GM18907 (cell line): ENCODE data around the gene MAEA.
"Not testable (repeated sequence)": the region's sequence is repeated elsewhere in the genome, so short reads cannot be mapped to it uniquely, and the experiment has no call there.

Source experiments
- ATAC-seq: cut with Tn5 transposase; IDR thresholded peaks from one replicate; pipeline ENCODE4 v1.9.1; 2021; ENCODE audit warnings: mild to moderate bottlenecking, moderate library complexity; ENCODE audit not compliant: unreplicated experiment

MAEA gene

GRCh38 chr4:1364217-1364616, 74.5 kb downstream of the MAEA start:
- ATAC-seq = no peak

- ATAC-seq = no peak
Measured at GRCh38 chr4:1364748-1365147, 75.1 kb downstream of the MAEA start.

- ATAC-seq = no peak
Measured at GRCh38 chr4:1365271-1366178, 75.8 kb downstream of the MAEA start.

GRCh38 chr4:1366371-1367229, 76.9 kb downstream of the MAEA start:
- no peak for ATAC-seq

DNA sequence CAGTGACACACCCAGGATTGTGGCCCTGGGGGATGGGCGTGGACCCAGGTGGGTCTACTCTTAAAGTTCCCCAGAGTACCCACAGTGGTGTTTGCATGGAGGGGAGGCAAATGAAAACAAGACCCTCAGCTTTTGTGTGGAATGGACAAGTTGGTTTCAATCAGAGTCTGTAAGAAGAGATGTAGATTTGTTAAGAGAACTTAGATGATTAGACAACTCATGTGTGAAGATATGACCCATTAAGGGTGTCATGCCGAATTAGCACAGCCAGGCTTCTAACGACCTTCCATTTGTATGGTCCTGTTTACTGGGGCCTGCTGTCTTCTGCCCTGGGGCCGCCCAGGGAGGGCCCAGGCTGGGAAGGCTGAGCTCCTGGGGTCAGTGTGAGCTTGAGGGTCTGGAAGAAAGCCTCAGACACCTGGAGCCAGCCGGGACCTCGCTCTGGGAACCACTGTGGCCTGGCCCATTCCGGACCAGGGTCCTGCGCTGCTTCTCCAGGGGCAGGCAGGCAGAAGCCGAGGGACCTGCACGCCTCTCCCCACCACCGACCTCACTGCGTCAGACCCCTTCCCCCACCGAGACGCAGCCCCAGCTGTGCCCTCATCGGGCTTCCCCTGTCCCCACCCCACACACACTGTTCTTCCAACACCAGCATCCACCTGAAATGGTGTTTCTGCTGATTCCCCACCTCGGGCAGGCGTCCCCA, 77.7 kb downstream of the MAEA start:
- no peak for ATAC-seq

DNA sequence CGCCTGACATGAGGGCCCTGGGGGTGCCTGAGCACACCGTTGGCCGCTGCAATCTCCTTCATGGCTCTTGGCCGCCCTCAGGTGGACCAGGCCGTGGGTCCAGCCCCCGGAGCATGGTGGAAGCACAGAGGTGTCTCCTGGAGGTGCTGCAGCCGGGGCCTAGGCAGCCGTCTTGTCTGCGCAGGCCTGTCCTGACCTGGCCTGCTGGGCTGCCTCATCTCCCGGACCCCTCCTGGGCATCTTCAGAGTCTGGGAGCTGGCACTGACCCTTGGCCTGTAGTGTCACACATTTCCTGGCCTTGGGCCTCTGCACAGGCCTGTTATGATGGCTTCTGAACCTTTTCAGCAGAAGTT, 78.2 kb downstream of the MAEA start:
- ATAC-seq = no peak

GRCh38 chr4:1368421-1369090, 78.9 kb downstream of the MAEA start:
- ATAC-seq = no peak

DNA sequence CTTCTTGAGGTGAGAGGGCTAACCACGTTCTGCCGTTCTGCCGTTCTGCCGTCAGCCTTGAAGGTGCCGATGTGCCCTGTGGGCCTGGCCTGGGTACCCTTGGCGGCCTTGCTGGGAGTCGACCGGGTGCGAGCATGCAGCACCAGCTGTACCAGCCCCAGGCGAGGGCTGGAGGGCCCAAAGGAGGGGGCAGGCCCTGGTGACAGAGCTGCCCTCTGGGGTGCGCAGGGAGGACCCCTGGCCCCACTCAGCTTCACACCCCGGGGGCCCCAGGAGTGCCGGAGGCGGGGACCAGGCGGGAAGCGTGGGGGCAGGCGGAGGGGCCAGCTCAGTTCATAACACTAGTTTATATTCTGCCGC, 79.4 kb downstream of the MAEA start:
- no peak for ATAC-seq

- no peak for ATAC-seq
Measured at GRCh38 chr4:1369479-1370079, 79.9 kb downstream of the MAEA start.

GRCh38 chr4:1370321-1371124, 80.8 kb downstream of the MAEA start:
- ATAC-seq = no peak

DNA sequence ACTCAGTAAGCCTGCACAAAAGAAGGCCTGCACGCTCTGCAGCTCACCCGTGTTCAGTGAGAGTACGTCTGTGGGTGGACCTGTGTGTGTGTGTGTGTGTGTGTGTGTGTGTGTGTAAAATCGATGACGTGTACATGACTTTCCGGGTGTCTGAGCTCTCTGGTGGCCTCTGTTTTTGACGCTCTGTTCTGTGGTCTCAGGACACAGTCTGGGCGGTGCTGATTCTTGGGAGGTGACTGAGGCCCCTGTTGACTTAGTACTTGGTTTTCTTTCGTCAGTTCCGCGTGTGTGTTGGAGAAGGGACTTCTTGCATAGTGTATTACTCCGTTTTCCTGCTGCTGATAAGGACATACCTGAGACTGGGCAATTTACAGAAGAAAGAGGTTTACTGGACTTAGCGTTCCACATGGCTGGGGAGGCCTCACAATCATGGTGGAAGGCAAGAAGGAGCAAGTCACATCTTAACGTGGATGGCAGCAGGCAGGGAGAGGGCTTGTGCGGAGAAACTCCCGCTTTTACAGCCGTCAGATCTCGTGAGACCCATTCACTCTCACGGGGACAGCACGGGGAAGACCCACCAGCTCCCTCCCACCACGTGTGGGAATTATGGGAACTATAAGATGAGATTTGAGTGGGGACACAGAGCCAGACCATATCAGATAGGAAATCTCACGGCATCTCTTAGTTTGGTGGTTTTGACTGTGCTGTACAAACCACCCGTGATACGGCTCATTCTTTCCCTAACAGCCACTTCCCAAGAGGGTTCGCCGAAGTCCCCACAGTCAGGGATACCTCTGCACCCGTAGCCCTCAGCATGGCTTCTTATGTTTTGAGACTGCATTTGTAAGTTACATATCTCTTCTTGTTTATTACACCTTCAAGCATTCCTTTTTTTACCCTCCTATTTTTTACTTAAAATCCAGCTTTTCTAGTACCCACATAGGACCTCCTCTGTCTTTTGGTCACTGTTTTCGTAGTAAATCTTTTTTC, 81.8 kb downstream of the MAEA start:
- no peak for ATAC-seq

DNA sequence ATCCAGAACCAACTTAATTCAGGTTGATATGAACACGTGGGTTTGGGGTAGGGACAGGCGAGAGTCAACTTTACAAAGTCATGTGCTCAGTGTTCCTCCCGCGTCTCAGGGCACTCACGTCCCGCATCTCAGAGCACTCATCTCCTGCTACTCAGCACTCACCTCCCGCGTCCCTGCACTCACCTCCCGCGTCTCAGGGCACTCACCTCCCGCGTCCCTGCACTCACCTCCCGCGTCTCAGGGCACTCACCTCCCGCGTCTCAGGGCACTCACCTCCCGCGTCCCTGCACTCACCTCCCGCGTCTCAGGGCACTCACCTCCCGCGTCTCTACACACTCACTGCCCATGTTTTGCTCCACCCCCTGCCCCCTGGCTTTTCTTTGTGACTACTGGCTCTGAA, 82.9 kb downstream of the MAEA start:
- ATAC-seq = not testable (repeated sequence)

DNA sequence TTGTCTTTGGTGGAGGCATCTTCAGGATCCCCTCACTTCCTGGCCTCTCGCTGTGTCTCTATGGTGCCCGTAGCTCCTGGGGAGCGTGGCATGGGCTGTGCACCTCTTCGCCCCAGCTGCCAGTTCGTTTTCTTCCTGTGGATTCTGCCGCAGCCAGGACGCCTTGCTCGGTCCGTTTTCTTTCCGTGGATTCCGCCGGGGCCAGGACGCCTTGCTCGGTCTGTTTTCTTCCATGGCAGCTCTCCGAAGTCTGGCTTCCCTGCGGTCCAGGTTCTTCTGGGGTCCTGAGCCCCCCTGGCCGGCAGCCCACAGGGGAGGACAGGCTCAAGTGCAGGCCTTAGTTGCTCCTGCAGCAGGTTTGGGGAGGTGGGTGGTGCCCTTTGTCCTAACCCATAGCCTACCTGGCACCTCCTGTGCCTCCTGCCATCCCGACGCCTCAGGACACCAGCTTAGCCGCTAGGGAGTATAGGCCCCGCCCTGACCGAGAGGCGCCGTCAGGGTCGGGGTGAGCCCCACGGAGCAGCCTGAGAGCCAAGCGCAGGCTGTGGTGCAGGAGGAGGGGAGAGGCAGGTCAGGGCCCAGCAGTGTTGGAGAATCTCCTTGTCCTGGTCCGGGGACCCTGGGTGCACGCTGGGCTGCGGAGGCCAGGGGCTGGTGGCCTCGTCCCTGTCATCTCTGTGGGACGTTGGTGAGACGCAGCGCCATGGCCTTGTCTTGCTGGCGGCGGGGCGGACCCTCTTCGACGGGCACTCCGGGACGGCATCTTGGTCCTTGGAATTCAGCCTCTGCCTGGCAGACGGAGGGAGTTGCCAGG, 84.4 kb downstream of the MAEA start:
- no peak for ATAC-seq

DNA sequence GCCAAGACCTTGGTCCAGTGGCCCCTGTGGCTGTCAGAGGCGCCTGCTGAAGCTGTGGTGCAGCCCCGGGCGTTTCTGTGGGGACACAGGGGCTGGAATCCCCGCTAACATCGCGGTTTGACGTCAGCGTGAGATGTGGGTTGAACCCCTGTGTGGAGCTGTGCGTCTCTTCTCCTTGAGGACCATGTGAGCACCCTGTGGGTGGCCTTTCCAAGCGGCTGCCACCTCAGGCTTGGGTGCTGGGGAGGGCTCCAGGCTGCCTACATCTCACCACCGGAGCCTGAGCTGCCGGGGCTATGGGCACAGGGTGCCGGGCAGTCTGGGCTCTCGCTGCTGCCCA, 85.0 kb downstream of the MAEA start:
- no peak for ATAC-seq

- no peak for ATAC-seq
Measured at GRCh38 chr4:1375051-1375721, 85.5 kb downstream of the MAEA start.

DNA sequence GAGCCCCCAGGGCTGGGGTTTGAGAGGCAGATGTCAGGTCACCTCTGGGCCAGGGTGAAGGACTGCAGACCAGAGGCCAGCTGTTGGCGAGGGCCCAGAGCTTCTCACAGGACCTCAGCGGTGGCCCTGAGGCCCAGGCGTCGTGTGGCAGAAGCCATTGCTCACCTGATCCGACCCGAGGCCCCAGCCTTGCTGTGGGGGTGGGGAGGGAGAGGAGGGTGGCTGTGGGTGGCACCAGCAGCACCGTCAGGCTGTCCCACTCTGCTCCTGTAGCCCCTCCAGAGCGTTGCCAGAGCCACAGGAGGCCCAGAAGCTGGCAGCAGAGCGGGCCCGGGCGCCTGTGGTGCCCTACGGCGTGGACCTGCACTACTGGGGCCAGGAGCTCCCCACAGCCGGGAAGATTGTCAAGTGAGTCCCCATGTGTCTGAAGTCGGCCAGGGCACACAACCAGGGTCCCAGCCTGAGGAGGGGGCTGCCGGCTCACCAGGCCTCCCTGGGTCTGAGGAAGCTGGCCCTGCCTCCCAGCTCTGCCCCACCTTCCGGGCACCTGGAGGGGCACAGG, 86.2 kb downstream of the MAEA start:
- ATAC-seq = no peak

GRCh38 chr4:1376391-1376840, 86.7 kb downstream of the MAEA start:
- no peak for ATAC-seq
